H1 (cell line): ENCODE measurements around the gene DPF3.

Source experiments
- POLR2A ChIP-seq, 2 experiments: IDR thresholded peaks; 1 replicate in 1 of 2; 2 replicates in 1 of 2; pipeline ENCODE4 v1.6.1; 2011; ENCODE audit warnings: low read depth in 2 of 2, low read length in 2 of 2, mild to moderate bottlenecking in 2 of 2; ENCODE audit errors: control extremely low read depth in 1 of 2
- SIN3A ChIP-seq, 2 experiments: IDR thresholded peaks in 1 of 2; conservative IDR thresholded peaks in 1 of 2; 2 replicates each; pipeline ENCODE4 v1.6.1; 2011 to 2012; ENCODE audit warnings: low read length in 2 of 2, improper control_type of control experiment in 1 of 2, low read depth in 1 of 2, mild to moderate bottlenecking in 1 of 2

DNA sequence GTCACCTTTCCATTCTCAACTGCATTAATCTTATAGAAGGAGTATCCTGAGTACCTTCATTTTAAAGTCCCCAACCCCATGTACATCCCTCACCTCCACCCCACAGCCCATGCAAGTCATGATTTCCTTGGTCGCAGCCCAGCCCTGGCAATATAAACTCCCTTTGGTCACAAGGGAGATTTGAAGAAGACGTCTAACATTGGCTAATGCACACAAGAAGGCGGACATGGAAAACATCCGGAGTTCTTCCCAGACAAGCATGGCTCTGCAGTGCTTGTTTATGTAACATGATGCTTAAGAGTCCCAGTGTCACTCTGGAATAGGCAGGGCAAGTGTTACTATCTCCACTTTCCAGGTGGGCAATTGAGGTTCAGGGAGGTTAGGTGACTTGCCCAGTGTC is 277.6 kb downstream of the DPF3 start:
- no peak for TF ChIP-seq SIN3A (conservative IDR thresholded peaks at IDR 0.05 in 1 of 2, IDR thresholded peaks at IDR 0.05 in 1 of 2; ENCODE audit: low read depth in 1 of 2, low read length in 2 of 2)
- no peak for TF ChIP-seq POLR2A (IDR thresholded peaks at IDR 0.05; ENCODE audit: control extremely low read depth in 1 of 2, low read depth in 2 of 2, low read length in 2 of 2)
